Fibroblast of lung (primary cell): ENCODE results near the gene SULT6B1. TPM values are rescaled to one million over a fixed set of nuclear protein-coding genes. Genes with fewer than 3 reads are reported as not detected.

Experiments used
- DNase-seq, 2 donors: peaks; one replicate each; pipeline versions ENCODE4 v3.0.0 to v3.0.0-alpha.2; 2010; ENCODE audit warnings: low read depth in 2 of 2
- H2AFZ ChIP-seq: 2 replicates; pipeline ENCODE4 v1.5.1; 2012; ENCODE audit warnings: low read length, control low read depth, inconsistent platforms
- H3K27ac ChIP-seq: 2 replicates; pipeline ENCODE4 v1.5.1; 2011; ENCODE audit warnings: low read length, control low read depth; ENCODE audit not compliant: insufficient read depth
- H3K27me3 ChIP-seq: 2 replicates; pipeline ENCODE4 v1.5.1; 2011; ENCODE audit warnings: mild to moderate bottlenecking, low read length; ENCODE audit not compliant: control insufficient read depth, insufficient read depth
- H3K36me3 ChIP-seq: 2 replicates; pipeline ENCODE4 v1.5.1; 2011; ENCODE audit warnings: low read length; ENCODE audit not compliant: control insufficient read depth, insufficient read depth
- H3K4me1 ChIP-seq: 2 replicates; pipeline ENCODE4 v1.5.1; 2011; ENCODE audit warnings: low read length; ENCODE audit not compliant: control insufficient read depth, insufficient read depth; ENCODE audit errors: extremely low read depth
- H3K4me2 ChIP-seq: 2 replicates; pipeline ENCODE4 v1.5.1; 2011; ENCODE audit warnings: low read length, control low read depth; ENCODE audit not compliant: insufficient read depth; ENCODE audit errors: extremely low read depth
- H3K4me3 ChIP-seq, 4 experiments: fragments of 200-600 bp in 1 of 4; sonication (generic) in 1 of 4; replicated peaks in 1 of 4; 2 replicates each; pipeline ENCODE4 v1.5.1; 2011 to 2016; ENCODE audit warnings: low read length in 4 of 4, low read depth in 3 of 4, mild to moderate bottlenecking in 3 of 4, control low read depth in 2 of 4, inconsistent platforms in 1 of 4, mixed read lengths in 1 of 4; ENCODE audit not compliant: insufficient read depth in 1 of 4; ENCODE audit errors: control extremely low read depth in 1 of 4
- H3K79me2 ChIP-seq: 2 replicates; pipeline ENCODE4 v1.5.1; 2012; ENCODE audit warnings: mild to moderate bottlenecking, low read length, inconsistent platforms; ENCODE audit not compliant: control insufficient read depth, insufficient read depth
- H3K9ac ChIP-seq: 2 replicates; pipeline ENCODE4 v1.5.1; 2011; ENCODE audit warnings: mild to moderate bottlenecking, low read length, control low read depth; ENCODE audit not compliant: insufficient read depth
- H3K9me3 ChIP-seq: 2 replicates; pipeline ENCODE4 v1.5.1; 2012; ENCODE audit warnings: low read depth, low read length; ENCODE audit not compliant: control insufficient read depth, insufficient read depth
- H4K20me1 ChIP-seq: 2 replicates; pipeline ENCODE4 v1.5.1; 2011; ENCODE audit warnings: low read length; ENCODE audit not compliant: control insufficient read depth, insufficient read depth; ENCODE audit errors: extremely low read depth
- EZH2 ChIP-seq: IDR thresholded peaks from 2 replicates; pipeline ENCODE4 v1.5.1; 2012; ENCODE audit warnings: low read length, control low read depth, mild to moderate bottlenecking; ENCODE audit errors: missing control alignments
- polyA plus RNA-seq, 2 donors: library from polyadenylated mRNA; depleted of rRNA in 1 of 2; stranded (reverse) in 1 of 2; unstranded in 1 of 2; fragments of >200 nt; gene quantifications; 2 replicates each; pipeline ENCODE4 v1.2.1, GENCODE V29; 2011 to 2012; ENCODE audit warnings: missing spikeins in 1 of 2
- total RNA-seq: library from RNA; depleted of rRNA; stranded (reverse); fragments of >200 nt; gene quantifications from 2 replicates; pipeline ENCODE4 v1.2.1, GENCODE V29; 2014
- TF ChIP-seq, protein P1 (sequence below), 2 donors: IDR thresholded peaks in 1 of 2; conservative IDR thresholded peaks in 1 of 2; 1 replicate in 1 of 2; 2 replicates in 1 of 2; pipeline ENCODE4 v1.5.1; 2011 to 2012; ENCODE audit warnings: low read length in 2 of 2, control low read depth in 1 of 2, inconsistent platforms in 1 of 2, low read depth in 1 of 2, mild to moderate bottlenecking in 1 of 2

SULT6B1 gene
- total and polyA plus RNA-seq, 2 donors (not counting 1 experiment from before 2014, with no cell fraction given) = not detected

DNA sequence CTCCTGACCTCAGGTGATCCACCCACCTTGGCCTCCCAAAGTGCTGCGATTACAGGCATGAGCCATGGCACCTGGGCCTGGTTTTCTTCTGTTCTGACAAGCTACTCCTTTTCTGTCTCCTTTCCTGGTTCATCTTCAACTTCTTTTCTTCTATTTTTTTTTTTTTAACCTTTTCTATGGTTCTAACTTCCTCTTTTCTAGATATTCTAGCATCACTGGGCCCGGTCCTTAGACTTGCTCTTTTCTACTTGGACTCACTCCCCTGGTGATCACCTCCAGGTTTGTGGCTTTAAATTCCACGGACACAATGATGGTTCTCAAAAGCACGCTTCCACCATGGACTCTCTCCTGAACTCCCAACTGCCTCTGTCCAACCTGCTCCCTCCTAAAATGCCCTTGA lies 33.7 kb downstream of the SULT6B1 start:
- Histone ChIP-seq H3K79me2 (peaks cover 38% of the 10 kb centered on the region), H3K27me3 (no peaks in the 10 kb centered on the region), H3K36me3 (peaks cover 3% of the 10 kb centered on the region), H3K9me3 (no peaks in the 10 kb centered on the region), H3K4me1 (peaks cover 2% of the 10 kb centered on the region), H2AFZ (no peak overlapping the region), H3K27ac (no peak overlapping the region), H3K4me3 (peak overlapping the region in 1 of 4 experiments; percentile 90), H3K9ac (no peak overlapping the region), H4K20me1 (no peaks in the 10 kb centered on the region), H3K4me2 (no peak overlapping the region)
- TF ChIP-seq, protein P1, sequence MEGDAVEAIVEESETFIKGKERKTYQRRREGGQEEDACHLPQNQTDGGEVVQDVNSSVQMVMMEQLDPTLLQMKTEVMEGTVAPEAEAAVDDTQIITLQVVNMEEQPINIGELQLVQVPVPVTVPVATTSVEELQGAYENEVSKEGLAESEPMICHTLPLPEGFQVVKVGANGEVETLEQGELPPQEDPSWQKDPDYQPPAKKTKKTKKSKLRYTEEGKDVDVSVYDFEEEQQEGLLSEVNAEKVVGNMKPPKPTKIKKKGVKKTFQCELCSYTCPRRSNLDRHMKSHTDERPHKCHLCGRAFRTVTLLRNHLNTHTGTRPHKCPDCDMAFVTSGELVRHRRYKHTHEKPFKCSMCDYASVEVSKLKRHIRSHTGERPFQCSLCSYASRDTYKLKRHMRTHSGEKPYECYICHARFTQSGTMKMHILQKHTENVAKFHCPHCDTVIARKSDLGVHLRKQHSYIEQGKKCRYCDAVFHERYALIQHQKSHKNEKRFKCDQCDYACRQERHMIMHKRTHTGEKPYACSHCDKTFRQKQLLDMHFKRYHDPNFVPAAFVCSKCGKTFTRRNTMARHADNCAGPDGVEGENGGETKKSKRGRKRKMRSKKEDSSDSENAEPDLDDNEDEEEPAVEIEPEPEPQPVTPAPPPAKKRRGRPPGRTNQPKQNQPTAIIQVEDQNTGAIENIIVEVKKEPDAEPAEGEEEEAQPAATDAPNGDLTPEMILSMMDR (conservative IDR thresholded peaks at IDR 0.05 in 1 of 2, IDR thresholded peaks at IDR 0.05 in 1 of 2; ENCODE audit: low read depth in 1 of 2, low read length in 2 of 2) = no peak
- TF ChIP-seq EZH2 = no peak
- no peak for DNase-seq

GRCh38 chr2:37153224-37153623 lies 35.2 kb downstream of the SULT6B1 start:
- Histone ChIP-seq H3K9me3 (no peaks in the 10 kb centered on the region), H3K9ac (no peak overlapping the region), H2AFZ (no peak overlapping the region), H3K79me2 (peaks cover 40% of the 10 kb centered on the region), H3K4me1 (peaks cover 2% of the 10 kb centered on the region), H3K27me3 (no peaks in the 10 kb centered on the region), H4K20me1 (no peaks in the 10 kb centered on the region), H3K4me3 (no peak overlapping the region), H3K36me3 (peaks cover 5% of the 10 kb centered on the region), H3K27ac (no peak overlapping the region), H3K4me2 (no peak overlapping the region)
- DNase-seq = no peak
- no peak for TF ChIP-seq EZH2
- TF ChIP-seq, protein P1 (conservative IDR thresholded peaks at IDR 0.05 in 1 of 2, IDR thresholded peaks at IDR 0.05 in 1 of 2; ENCODE audit: low read depth in 1 of 2, low read length in 2 of 2) = no peak

GRCh38 chr2:37149626-37150322 lies 38.7 kb downstream of the SULT6B1 start:
- no peak for DNase-seq
- Histone ChIP-seq H2AFZ (no peak overlapping the region), H4K20me1 (no peaks in the 10 kb centered on the region), H3K9ac (no peak overlapping the region), H3K4me2 (no peak overlapping the region), H3K9me3 (no peaks in the 10 kb centered on the region), H3K4me3 (no peak overlapping the region), H3K79me2 (peaks cover 22% of the 10 kb centered on the region), H3K27me3 (no peaks in the 10 kb centered on the region), H3K4me1 (no peaks in the 10 kb centered on the region), H3K27ac (no peak overlapping the region), H3K36me3 (peaks cover 8% of the 10 kb centered on the region)
- TF ChIP-seq EZH2 = no peak
- TF ChIP-seq, protein P1 (conservative IDR thresholded peaks at IDR 0.05 in 1 of 2, IDR thresholded peaks at IDR 0.05 in 1 of 2; ENCODE audit: low read depth in 1 of 2, low read length in 2 of 2) = no peak
